ENCODE measurements around the gene CYP1A2.

DNA sequence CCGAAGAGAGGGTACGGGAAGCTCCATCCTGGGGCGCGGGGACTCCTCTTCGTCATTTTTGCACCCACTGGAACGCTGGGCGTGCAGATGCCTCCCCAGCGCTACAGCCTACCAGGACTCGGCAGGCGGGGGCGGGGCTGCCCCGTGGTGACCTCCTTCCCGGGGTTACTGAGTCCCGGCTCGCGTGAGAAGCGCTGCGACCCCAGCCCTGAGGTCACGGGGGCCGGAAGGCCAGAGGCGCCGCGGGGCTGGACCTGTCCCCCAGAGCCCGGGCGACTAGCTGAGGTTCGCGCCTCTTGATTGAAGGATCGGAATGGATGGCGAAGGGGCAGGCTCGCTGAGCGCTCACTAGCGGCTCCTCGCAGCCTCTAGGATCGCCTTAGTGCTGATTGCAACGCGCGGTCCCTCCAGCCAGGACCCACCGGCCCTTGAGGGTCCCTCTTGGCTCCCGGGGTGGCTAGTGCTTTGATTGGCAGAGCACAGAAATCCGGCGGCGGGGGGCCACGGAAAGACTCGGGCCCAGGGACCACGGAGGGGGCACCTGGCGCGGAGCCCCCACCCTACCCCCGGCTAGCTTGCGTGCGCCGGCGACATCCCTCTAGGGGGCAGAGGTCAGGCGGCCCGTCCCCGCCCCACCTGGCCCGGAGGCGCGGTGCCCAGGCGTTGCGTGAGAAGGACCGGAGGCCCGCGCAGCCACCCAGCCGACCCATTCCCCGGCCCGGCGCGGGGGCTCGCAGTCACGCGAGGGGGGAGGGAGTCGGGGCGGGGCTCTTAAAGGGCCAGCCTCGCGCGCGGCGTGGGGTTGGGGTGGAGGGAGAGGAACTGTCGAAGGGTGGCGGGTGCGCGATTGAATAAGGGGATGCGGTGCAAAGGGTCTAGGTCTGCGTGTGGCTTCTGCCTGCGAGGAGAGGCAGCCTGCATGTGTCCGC is 22.5 kb upstream of the CYP1A2 start:
- TF ChIP-seq, protein P1, sequence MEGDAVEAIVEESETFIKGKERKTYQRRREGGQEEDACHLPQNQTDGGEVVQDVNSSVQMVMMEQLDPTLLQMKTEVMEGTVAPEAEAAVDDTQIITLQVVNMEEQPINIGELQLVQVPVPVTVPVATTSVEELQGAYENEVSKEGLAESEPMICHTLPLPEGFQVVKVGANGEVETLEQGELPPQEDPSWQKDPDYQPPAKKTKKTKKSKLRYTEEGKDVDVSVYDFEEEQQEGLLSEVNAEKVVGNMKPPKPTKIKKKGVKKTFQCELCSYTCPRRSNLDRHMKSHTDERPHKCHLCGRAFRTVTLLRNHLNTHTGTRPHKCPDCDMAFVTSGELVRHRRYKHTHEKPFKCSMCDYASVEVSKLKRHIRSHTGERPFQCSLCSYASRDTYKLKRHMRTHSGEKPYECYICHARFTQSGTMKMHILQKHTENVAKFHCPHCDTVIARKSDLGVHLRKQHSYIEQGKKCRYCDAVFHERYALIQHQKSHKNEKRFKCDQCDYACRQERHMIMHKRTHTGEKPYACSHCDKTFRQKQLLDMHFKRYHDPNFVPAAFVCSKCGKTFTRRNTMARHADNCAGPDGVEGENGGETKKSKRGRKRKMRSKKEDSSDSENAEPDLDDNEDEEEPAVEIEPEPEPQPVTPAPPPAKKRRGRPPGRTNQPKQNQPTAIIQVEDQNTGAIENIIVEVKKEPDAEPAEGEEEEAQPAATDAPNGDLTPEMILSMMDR (IDR thresholded peaks at IDR 0.05), result no peak
- peak; percentile 22 for TF ChIP-seq POLR2A (IDR thresholded peaks at IDR 0.05)
